HFFc6 (cell line): Measurements from ENCODE around the gene DLG5. TPM values are rescaled to one million over a fixed set of nuclear protein-coding genes. Genes with fewer than 3 reads are reported as not detected.

Experiments used
- DNase-seq: peaks from one replicate; pipeline ENCODE4 v3.0.0-alpha.2; 2018
- H3K27ac Mint-ChIP-seq: 2 replicates; pipeline ENCODE4 v1.8.0; 2020; ENCODE audit warnings: mild to moderate bottlenecking, mixed read lengths
- H3K27me3 Mint-ChIP-seq: 2 replicates; pipeline ENCODE4 v1.8.0; 2021; ENCODE audit warnings: mild to moderate bottlenecking, moderate library complexity, mixed read lengths; ENCODE audit not compliant: insufficient read depth
- H3K36me3 Mint-ChIP-seq: 2 replicates; pipeline ENCODE4 v1.8.0; 2021; ENCODE audit warnings: low read depth, mixed read lengths
- H3K4me1 Mint-ChIP-seq: 2 replicates; pipeline ENCODE4 v1.8.0; 2020; ENCODE audit warnings: low read depth, mixed read lengths
- H3K4me3 Mint-ChIP-seq: 2 replicates; pipeline ENCODE4 v1.8.0; 2020; ENCODE audit warnings: mild to moderate bottlenecking, moderate library complexity, mixed read lengths
- H3K9me3 Mint-ChIP-seq: 2 replicates; pipeline ENCODE4 v1.8.0; 2020; ENCODE audit warnings: mild to moderate bottlenecking, mixed read lengths
- total RNA-seq, 6 experiments: library from RNA; stranded (reverse); fragmentation: NEBNext Ultra II Directional; extraction: Animal tissue kit (Norgen Biotek cat#: 25700); gene quantifications; 2 replicates in 1 of 6; 3 replicates in 5 of 6; pipeline ENCODE4 v1.2.3, GENCODE V29; 2021
- TF ChIP-seq, protein P1 (sequence below): fragments of 200-600 bp; sonication (generic); IDR thresholded peaks from 2 replicates; pipeline ENCODE4 v1.5.0; 2021; ENCODE audit warnings: antibody characterized with exemption, mild to moderate bottlenecking

The DLG5 gene
- total RNA-seq, 6 experiments from 2014 or later: 48.2 to 52.9 (median 49.7) TPM

DNA sequence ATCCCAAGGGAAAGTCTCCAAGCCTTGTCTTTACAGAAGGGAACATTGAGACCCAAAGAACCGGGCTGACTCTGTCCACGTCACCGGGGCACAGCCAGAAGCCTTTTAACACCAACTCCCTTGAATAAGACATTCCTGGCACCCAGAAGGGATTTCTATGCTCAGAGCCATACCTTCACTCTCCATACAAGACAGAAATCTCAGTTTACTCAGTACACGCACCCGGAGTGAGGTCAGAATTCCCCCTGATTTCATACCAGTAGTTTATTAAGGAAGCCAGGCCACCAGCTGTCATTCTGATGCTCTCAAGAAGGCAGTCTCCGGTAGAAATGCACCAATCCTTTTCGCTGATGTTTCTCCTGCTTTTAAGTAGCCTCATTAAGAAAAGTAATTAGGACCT, 154.7 kb downstream of the DLG5 start:
- TF ChIP-seq, protein P1, sequence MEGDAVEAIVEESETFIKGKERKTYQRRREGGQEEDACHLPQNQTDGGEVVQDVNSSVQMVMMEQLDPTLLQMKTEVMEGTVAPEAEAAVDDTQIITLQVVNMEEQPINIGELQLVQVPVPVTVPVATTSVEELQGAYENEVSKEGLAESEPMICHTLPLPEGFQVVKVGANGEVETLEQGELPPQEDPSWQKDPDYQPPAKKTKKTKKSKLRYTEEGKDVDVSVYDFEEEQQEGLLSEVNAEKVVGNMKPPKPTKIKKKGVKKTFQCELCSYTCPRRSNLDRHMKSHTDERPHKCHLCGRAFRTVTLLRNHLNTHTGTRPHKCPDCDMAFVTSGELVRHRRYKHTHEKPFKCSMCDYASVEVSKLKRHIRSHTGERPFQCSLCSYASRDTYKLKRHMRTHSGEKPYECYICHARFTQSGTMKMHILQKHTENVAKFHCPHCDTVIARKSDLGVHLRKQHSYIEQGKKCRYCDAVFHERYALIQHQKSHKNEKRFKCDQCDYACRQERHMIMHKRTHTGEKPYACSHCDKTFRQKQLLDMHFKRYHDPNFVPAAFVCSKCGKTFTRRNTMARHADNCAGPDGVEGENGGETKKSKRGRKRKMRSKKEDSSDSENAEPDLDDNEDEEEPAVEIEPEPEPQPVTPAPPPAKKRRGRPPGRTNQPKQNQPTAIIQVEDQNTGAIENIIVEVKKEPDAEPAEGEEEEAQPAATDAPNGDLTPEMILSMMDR: no peak
- Mint-ChIP-seq H3K4me3 (no peak overlapping the region), H3K27me3 (peaks cover 2% of the 10 kb centered on the region), H3K9me3 (peaks cover 8% of the 10 kb centered on the region), H3K4me1 (peaks cover 5% of the 10 kb centered on the region), H3K27ac (no peak overlapping the region), H3K36me3 (peaks cover 14% of the 10 kb centered on the region)
- DNase-seq: no peak

DNA sequence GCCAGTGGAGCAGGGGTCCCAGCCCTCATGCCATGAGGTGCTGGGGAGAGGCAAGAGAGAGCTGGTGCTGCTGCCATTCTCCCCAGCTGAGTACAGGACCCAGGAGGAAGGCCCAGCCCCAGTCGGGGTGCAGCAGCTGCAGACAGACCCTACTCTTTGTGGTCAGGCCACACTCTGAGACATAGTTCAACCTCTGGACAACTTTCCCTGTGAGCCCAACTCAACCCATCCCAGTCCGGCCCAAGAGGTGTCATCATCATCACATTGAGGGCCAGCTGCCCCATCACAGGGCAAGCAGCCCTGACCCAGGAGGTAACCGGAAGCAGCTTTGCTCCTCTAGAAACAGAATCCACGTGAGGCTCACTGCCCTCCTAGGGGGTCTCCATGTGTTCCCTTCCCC, 155.1 kb downstream of the DLG5 start:
- Mint-ChIP-seq H3K4me1 (peaks cover 9% of the 10 kb centered on the region), H3K36me3 (peaks cover 10% of the 10 kb centered on the region), H3K4me3 (no peak overlapping the region), H3K27ac (no peak overlapping the region), H3K27me3 (peaks cover 2% of the 10 kb centered on the region), H3K9me3 (peaks cover 5% of the 10 kb centered on the region)
- TF ChIP-seq, protein P1: no peak
- no peak for DNase-seq

DNA sequence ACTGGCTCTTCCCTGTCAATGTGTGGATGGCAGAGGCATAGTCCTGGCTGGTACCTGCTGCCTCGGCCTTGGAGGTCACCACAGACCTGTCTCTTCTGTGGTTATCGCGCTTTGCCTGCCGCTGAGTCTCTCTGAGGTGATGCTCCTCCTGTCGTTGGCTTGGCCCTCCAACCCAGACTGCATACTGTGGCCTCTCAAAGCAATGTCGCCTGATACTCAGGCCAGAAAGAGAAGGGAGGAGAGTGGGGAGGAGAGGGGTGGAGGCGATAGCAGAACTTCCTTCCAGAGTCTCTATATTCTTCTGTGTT, 155.7 kb downstream of the DLG5 start:
- Mint-ChIP-seq H3K27ac (no peak overlapping the region), H3K4me1 (peaks cover 11% of the 10 kb centered on the region), H3K9me3 (no peaks in the 10 kb centered on the region), H3K4me3 (no peak overlapping the region), H3K27me3 (peaks cover 2% of the 10 kb centered on the region), H3K36me3 (peaks cover 4% of the 10 kb centered on the region)
- TF ChIP-seq, protein P1: no peak
- DNase-seq: no peak

DNA sequence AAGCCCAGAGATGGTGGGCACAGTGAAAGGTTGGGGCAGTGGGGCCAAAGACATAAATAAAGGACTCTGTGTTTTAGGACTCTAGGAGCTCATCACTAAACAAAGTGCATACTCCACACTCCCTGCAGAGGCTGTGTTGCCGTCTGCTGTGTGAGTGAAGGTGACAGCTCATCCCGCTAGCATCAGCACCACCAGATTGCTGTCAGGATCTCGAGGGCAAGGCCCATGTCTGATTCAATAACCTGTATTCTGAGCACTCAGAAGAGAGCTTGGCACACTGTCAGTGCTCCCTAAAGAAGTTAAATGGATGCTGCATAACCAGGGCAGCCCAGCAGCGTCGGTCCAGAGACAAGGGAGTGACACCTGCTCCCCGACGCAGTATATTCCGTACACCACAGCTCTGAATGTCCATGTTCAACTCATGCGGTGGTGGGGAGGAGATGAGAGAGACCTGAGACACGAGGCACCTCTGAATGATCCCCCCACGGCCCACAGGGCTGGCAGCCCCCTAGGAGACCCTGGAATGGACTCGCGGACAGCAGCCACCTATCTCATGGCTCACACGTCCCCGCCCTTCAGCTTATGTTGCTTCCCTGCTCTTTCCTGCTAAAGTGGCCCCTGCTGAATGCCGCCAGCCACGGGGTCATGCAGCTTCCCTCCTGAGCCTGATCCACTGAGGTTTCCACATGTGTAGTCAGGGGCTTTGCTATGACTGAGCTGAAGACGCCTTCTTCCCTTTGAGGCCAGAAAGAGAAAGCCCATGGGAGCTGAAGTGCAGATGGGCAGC, 156.3 kb downstream of the DLG5 start:
- Mint-ChIP-seq H3K4me1 (peaks cover 11% of the 10 kb centered on the region), H3K4me3 (no peak overlapping the region), H3K27ac (no peak overlapping the region), H3K9me3 (no peaks in the 10 kb centered on the region), H3K36me3 (no peaks in the 10 kb centered on the region), H3K27me3 (peaks cover 4% of the 10 kb centered on the region)
- no peak for DNase-seq
- TF ChIP-seq, protein P1: no peak

DNA sequence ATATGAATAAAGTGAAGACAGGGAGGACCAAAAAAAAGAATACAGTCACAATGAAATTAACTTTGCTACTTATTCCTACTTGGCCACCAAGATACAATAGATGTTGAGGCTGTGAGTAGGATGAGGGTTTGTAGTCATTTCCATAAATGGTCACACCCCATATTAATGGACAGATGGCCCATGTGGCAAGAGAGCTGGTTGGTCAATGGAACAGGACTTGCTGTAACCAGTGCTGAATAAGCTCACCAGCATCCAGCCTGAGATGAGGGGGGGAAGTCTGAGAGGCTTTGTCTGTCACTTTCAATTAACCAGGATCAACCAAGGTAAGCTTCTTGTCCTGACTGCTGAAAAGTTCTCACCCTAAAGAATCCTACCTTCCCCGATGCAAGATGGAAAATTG, 158.5 kb downstream of the DLG5 start:
- Mint-ChIP-seq H3K4me1 (peaks cover 22% of the 10 kb centered on the region), H3K27ac (no peak overlapping the region), H3K36me3 (no peaks in the 10 kb centered on the region), H3K9me3 (no peaks in the 10 kb centered on the region), H3K27me3 (peaks cover 4% of the 10 kb centered on the region), H3K4me3 (no peak overlapping the region)
- no peak for DNase-seq
- TF ChIP-seq, protein P1: no peak
